Measurements from ENCODE around the gene GUCA2B. TPM values are rescaled to one million over a fixed set of nuclear protein-coding genes. Genes with fewer than 3 reads are reported as not detected.
A peak's percentile ranks its signal among the peaks of the same experiment; 100 is the strongest.

GUCA2B gene
- total RNA-seq, 1 donor from 2014 or later = not detected

GRCh38 chr1:42163114-42163513 is 9.9 kb downstream of the GUCA2B start:
- DNase-seq (ENCODE audit: missing footprints) = no peak
- no peak for ATAC-seq
- intact Hi-C loops (cut with DNase I) = no loop called here

GRCh38 chr1:42163536-42164503 is 10.6 kb downstream of the GUCA2B start:
- intact Hi-C loops (cut with DNase I) = no loop called here
- ATAC-seq = no peak
- no peak for DNase-seq (ENCODE audit: missing footprints)

GRCh38 chr1:42164551-42165420 is 11.6 kb downstream of the GUCA2B start, which contains the start of gene GUCA2A:
TSS of gene GUCA2A (minus strand) at chr1:42164745. CDS start at chr1:42164712, 33 bp downstream.
- ATAC-seq = no peak
- no peak for DNase-seq (ENCODE audit: missing footprints)
- intact Hi-C loops (cut with DNase I) = no loop called here

GRCh38 chr1:42165511-42166210 is 12.5 kb downstream of the GUCA2B start:
- DNase-seq (ENCODE audit: missing footprints) (no peak), ATAC-seq (peak; percentile 79)
- intact Hi-C loops (cut with DNase I) = no loop called here

GRCh38 chr1:42167611-42168390 is 14.6 kb downstream of the GUCA2B start:
- DNase-seq (ENCODE audit: missing footprints) (no peak), ATAC-seq (no peak)
- intact Hi-C loops (cut with DNase I) = no loop called here

GRCh38 chr1:42168391-42168670 is 15.1 kb downstream of the GUCA2B start:
- intact Hi-C loops (cut with DNase I) = no loop called here
- ATAC-seq = no peak
- no peak for DNase-seq (ENCODE audit: missing footprints)

- DNase-seq (ENCODE audit: missing footprints) (no peak), ATAC-seq (no peak)
- intact Hi-C loops (cut with DNase I) = no loop called here
Measured at GRCh38 chr1:42168763-42169162, 15.6 kb downstream of the GUCA2B start.

- ATAC-seq = no peak
- DNase-seq (ENCODE audit: missing footprints) = no peak
- intact Hi-C loops (cut with DNase I) = loop anchor here (5.0 to 10.0 kb wide), 4 partner anchors 166 to 504 kb away; partner anchors contain the start of genes FOXJ3, PPCS and ZMYND12
Measured at GRCh38 chr1:42170779-42171621, 17.8 kb downstream of the GUCA2B start.

- DNase-seq (ENCODE audit: missing footprints) (no peak), ATAC-seq (no peak)
- intact Hi-C loops (cut with DNase I) = loop anchor here (1.0 to 10.0 kb wide), 5 partner anchors 24 to 503 kb away; partner anchors contain the start of genes FOXJ3, PPCS and ZMYND12
Measured at GRCh38 chr1:42171679-42172266, 18.6 kb downstream of the GUCA2B start.

GRCh38 chr1:42172381-42173133 is 19.3 kb downstream of the GUCA2B start:
- intact Hi-C loops (cut with DNase I) = loop anchor here (1.0 to 10.0 kb wide), 6 partner anchors 25 to 598 kb away; partner anchors contain the start of genes FOXJ3, PPCS and ZMYND12
- ATAC-seq (peak; percentile 79), DNase-seq (ENCODE audit: missing footprints) (no peak)

- ATAC-seq = peak; percentile 40
- DNase-seq (ENCODE audit: missing footprints) = peak; percentile 92
- intact Hi-C loops (cut with DNase I) = loop anchor here (1.0 to 10.0 kb wide), 5 partner anchors 164 to 599 kb away; partner anchors contain the start of genes FOXJ3, PPCS and ZMYND12
Measured at GRCh38 chr1:42173155-42173933, 20.1 kb downstream of the GUCA2B start.

- DNase-seq (ENCODE audit: missing footprints) (no peak), ATAC-seq (no peak)
- intact Hi-C loops (cut with DNase I) = loop anchor here (1.0 to 10.0 kb wide), 5 partner anchors 163 to 600 kb away; partner anchors contain the start of genes FOXJ3, PPCS and ZMYND12
Measured at GRCh38 chr1:42173961-42174735, 20.9 kb downstream of the GUCA2B start.

GRCh38 chr1:42175314-42176054 is 22.3 kb downstream of the GUCA2B start:
- DNase-seq (ENCODE audit: missing footprints) = no peak

More at GRCh38 chr1:42175314-42176054, 22.3 kb downstream of the GUCA2B start:
- no peak for ATAC-seq
- intact Hi-C loops (cut with DNase I) = loop anchor here (10.0 kb wide), 3 partner anchors 279 to 499 kb away; partner anchors contain the start of genes PPCS and ZMYND12
